NCI-H345 treated with DMSO at 0.1 percent for 48 hours (cell line): ENCODE data around the gene HAVCR2.

Experiments
- DNase-seq: peaks from one replicate; lab custom pipeline; 2025; ENCODE audit not compliant: unreplicated experiment; lab: John Stamatoyannopoulos, UW

HAVCR2 gene

DNA sequence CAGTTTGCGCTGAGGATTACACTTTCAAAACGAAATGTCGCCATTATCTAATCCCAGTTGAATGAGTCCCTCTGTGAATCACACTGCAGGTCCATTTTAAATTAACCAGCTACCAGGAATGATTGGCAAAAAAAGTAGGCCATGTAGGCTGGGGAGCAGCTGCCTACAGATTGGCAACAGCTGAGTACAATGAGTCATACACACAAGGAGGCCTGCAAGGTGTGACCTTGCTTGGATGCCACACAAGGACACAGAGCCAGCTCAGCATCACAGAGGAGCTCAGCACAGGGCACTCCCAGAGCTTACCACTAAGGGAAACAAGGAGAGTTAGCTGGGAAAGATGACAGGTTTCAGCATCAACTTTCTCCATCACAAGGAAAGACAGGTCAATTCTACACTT is 62.8 kb downstream of the HAVCR2 start:
- no peak for DNase-seq

GRCh38 chr5:157045601-157046000 is 63.2 kb downstream of the HAVCR2 start:
- no peak for DNase-seq

DNA sequence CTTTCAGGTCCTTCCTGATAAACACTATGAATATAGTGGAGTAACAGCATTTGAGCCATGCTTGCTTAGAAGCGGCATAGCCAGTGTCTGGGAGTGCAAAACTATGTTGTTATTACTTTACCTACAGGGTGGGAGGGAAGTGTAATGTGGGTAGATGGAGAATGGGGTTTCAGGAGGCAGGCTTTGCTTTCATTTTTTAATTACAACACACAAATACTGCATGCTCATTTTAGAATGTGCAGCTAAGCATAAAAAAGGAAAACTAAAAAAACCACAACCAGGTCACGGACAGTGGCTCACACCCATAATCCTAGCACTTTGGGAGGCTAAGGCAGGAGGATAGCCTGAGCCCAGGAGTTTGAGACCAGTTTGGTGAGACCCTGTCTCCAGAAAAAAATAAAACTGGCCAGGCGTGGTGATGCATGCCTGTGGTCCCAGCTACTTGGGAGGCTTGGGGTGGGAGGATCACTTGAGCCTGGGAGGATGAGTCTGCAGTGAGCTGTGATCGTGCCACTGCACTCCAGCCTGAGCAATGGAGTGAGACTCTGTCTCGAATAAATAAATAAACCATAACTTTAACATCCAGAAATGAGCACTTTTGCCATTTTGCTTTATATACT is 70.2 kb downstream of the HAVCR2 start:
- no peak for DNase-seq
